GM12892 (cell line): ENCODE measurements around the gene TOX3.

Experiments used
- POLR2A ChIP-seq: IDR thresholded peaks from 2 replicates; pipeline ENCODE4 v1.6.1; 2011; ENCODE audit warnings: low read depth, low read length, control low read depth
- POLR2AphosphoS5 ChIP-seq: IDR thresholded peaks from 2 replicates; pipeline ENCODE4 v1.6.1; 2011; ENCODE audit warnings: low read depth, low read length, control low read depth

DNA sequence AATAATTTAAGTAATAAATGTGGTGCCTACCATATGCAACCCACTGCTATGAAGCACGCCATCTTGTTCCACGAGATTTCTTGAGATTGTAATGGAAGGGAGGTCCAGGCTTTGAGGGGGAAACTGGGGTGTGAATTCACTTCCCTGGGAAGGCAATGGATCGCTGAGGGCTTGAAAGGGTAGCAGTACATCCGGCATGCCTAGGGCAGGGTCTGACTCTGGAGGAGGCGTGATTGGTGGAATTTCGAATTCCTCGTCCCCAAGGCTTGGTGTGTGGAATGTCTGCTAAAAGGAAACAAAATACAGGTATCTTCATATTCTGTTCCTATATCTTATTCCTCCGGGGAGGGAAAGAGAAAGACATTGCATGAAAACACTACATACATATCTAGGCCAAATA lies 83.0 kb downstream of the TOX3 start:
- no peak for TF ChIP-seq POLR2AphosphoS5
- TF ChIP-seq POLR2A: no peak
